Retinal pigment epithelial cell (primary cell): Measurements from ENCODE around the gene PCCB.

ENCODE experiments used
- DNase-seq: peaks from one replicate; pipeline ENCODE4 v3.0.0-alpha.2; 2010; ENCODE audit warnings: low read depth
- H3K4me3 ChIP-seq: 2 replicates; pipeline ENCODE4 v1.5.1; 2011; ENCODE audit warnings: mild to moderate bottlenecking, low read length, control low read depth, moderate library complexity
- TF ChIP-seq, protein P1 (sequence below): conservative IDR thresholded peaks from 2 replicates; pipeline ENCODE4 v1.5.1; 2011; ENCODE audit warnings: low read depth, low read length, control low read depth, inconsistent platforms

PCCB gene

DNA sequence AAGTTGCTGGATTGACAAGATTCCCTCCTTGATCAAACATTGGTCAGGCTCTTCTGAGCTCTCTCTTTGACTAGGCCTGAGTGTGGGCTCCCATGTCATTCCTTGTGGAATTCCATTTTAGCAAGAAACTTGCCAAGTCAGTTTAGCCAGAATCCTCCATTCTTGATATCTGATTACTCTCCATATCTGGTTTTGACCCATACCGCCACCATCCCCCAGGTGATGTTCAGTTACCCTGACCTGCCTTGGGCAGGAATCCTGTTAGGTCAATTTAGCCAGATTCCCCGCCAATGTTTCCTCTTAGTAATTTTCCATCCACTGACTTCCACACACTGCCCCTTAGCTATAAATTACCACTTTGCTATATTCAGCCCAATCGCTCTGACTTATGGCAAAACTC lies 1.0 kb upstream of the PCCB start:
- TF ChIP-seq, protein P1, sequence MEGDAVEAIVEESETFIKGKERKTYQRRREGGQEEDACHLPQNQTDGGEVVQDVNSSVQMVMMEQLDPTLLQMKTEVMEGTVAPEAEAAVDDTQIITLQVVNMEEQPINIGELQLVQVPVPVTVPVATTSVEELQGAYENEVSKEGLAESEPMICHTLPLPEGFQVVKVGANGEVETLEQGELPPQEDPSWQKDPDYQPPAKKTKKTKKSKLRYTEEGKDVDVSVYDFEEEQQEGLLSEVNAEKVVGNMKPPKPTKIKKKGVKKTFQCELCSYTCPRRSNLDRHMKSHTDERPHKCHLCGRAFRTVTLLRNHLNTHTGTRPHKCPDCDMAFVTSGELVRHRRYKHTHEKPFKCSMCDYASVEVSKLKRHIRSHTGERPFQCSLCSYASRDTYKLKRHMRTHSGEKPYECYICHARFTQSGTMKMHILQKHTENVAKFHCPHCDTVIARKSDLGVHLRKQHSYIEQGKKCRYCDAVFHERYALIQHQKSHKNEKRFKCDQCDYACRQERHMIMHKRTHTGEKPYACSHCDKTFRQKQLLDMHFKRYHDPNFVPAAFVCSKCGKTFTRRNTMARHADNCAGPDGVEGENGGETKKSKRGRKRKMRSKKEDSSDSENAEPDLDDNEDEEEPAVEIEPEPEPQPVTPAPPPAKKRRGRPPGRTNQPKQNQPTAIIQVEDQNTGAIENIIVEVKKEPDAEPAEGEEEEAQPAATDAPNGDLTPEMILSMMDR = no peak
- no peak overlapping the region for H3K4me3 ChIP-seq
- no peak for DNase-seq

DNA sequence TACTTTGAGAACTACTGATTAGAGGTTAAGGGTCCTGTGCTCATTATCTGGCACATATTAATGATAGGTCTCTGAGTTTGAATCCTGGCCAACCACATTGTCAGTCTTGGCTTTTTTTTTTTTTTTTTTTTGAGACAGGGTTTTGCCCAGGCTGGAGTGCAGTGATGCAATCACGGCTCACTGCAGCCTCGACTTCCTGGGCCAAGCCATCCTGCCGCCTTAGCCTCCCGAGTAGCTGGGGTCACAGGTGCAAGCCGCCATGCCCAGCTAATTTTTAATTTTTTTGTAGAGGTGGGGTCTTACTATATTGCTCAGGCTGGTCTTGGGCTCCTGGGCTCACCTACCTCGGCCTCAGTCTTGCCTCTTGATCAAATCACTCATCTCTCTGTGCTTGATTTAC lies 547 bp upstream of the PCCB start:
- DNase-seq = no peak
- peak overlapping the region; percentile 81 for H3K4me3 ChIP-seq
- TF ChIP-seq, protein P1 = no peak

DNA sequence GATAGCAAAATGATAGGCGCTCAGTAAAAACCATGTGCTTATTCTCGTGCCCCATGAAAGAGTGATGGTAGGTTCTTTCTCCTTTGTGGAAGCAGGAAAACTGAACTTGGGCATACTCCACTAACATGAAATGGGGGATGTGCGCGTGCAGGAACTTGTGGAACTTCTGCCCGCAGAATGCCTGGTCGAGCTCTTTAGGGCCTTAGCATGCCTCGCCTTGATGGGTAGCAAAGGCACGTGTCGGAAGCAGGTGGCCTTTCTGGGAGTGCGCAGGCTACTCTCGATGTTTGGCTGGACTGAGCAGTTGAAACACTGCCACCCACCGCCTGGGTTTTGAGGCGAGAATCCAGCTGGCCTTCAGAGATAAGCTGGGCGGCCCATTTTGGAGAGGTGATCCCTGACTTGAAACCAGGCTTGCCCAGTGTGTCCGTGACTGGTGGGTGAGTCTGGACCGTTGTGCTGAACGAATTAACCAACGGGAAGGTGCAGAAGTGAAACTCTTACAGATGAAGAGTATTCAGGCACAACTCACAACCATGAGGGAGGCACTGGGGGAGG lies 842 bp downstream of the PCCB start:
- peak; percentile 16 for DNase-seq
- TF ChIP-seq, protein P1 = peak; percentile 40
- peak overlapping the region; percentile 81 for H3K4me3 ChIP-seq

DNA sequence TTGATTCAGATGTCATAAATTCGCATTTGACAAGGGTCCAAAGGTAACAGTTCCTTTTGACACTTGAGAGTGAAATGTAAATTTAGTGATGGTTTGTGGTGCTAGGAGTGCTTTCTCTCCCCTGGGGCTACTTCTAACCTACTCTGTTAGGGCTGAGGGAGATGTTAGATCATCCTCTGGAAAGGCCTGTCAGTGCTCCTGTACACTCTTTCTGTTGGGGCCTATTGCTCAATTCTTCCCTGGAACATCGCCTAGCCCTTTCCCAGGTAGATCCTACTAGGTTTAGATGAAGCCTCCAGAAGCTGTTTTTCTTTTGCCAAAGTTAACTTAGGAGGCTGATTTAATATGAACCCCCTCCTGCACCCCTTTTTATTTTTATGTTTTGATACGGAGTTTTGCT lies 1.4 kb downstream of the PCCB start:
- TF ChIP-seq, protein P1 = no peak
- H3K4me3 ChIP-seq = no peak overlapping the region
- DNase-seq = no peak

DNA sequence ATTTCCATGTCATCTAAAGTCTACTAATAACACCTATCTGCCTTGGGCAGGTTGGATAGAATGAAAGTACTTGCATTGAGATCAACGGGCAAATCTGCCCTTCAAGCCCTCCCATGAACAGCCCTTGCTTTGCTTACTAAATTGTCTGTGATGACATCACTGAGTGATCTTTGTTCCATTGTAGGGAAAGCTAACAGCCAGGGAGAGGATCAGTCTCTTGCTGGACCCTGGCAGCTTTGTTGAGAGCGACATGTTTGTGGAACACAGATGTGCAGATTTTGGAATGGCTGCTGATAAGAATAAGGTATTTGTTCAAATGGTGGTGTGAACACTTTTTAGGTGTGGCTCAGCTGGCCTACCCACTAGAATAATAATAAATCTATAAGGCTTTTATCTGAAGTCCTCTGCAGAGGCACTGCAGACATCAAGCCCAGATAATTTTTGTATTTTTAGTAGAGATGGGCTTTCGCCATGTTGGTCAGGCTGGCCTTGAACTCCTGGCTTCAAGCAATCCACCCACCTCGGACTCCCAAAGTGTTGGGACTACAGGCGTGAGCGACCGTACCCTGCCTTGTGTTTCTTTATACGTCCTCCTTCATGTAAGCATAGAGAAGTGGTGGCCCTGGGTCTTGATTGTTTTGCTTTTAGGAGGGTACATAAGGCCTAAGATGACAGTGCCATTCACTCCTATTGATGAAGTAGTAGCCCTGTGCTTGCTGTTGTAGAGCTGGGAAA lies 5.7 kb downstream of the PCCB start:
- TF ChIP-seq, protein P1 = no peak
- no peak for DNase-seq
- no peak overlapping the region for H3K4me3 ChIP-seq

DNA sequence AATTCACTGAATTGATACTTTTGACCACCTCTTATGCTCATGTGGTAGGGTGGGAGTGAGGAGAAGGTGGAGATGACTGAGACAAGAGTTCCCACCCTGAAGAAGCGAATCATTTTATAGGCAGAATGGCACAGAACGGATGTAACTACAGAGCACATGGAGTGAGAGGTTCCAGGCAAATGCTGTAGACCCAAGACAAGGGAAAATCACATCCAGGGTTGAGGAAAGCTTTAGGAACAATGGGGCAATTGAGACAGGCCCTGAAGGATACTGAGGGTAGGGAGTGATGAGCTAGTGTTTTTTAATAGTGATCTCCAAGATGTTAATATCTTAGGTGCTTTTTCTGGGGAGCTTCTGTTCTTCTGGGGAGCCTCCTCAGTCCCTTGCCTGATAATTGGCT lies 8.1 kb downstream of the PCCB start:
- H3K4me3 ChIP-seq = no peak overlapping the region
- DNase-seq = no peak
- TF ChIP-seq, protein P1 = no peak

DNA sequence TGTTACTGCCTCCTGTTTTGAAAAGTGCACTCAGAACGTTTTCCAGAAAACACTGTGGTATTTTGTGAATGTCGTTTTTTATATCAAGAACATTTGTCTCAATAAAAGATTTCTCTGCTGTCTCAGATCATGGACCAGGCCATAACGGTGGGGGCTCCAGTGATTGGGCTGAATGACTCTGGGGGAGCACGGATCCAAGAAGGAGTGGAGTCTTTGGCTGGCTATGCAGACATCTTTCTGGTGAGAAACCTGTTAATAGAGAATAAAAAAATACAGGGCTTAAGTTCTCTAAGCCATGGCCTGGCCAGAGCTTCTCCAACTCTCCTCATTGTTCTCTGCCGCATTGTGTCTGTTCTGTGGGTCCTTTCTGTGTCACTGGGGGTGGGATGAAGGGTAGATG lies 11.7 kb downstream of the PCCB start:
- H3K4me3 ChIP-seq = no peak overlapping the region
- TF ChIP-seq, protein P1 = no peak
- no peak for DNase-seq
